ENCODE results near the gene METTL1.

DNA sequence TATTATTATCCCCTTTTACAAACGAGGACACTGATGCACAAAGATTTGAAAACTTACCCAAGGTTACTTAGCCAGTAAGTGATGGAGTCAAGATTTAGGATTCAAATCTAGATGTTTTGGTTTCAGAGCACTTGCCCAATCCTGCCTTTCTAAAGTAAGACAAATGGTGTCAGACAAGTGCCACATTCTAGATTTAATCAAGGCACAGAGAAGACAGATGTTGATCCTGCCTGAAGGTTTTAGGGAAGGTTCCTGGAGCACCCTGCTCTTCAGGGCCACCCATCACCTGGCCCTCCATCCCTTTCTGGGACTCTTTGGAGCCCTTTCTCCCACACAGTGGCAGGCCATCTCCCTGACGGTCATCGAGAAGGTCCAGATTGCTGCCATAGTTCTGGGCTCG, 14.1 kb downstream of the METTL1 start:
- TF ChIP-seq CTCF (IDR thresholded peaks at IDR 0.05; ENCODE audit: poor library complexity) (no peak), EZH2phosphoT487 (IDR thresholded peaks at IDR 0.05; ENCODE audit: low read depth, severe bottlenecking, unreplicated experiment) (no peak), EZH2 (IDR thresholded peaks at IDR 0.05; ENCODE audit: borderline replicate concordance) (no peak)

All from hepatocyte (in vitro differentiated cells).